ENCODE results near the gene A4GALT.
"Not testable (repeated sequence)": the region's sequence is repeated elsewhere in the genome, so short reads cannot be mapped to it uniquely, and the experiment has no call there.

Gene A4GALT

GRCh38 chr22:42679691-42680090 lies 41.0 kb downstream of the A4GALT start:
- DNase-seq = no peak

- DNase-seq = no peak
Measured at GRCh38 chr22:42678894-42679293, 41.8 kb downstream of the A4GALT start.

GRCh38 chr22:42677936-42678335 lies 42.7 kb downstream of the A4GALT start:
- not testable (repeated sequence) for DNase-seq

- no peak for DNase-seq
Measured at GRCh38 chr22:42676059-42676607, 44.5 kb downstream of the A4GALT start.

- peak; percentile 16 for DNase-seq
Measured at GRCh38 chr22:42673898-42674401, 46.7 kb downstream of the A4GALT start.

GRCh38 chr22:42673071-42673470 lies 47.6 kb downstream of the A4GALT start:
- not testable (repeated sequence) for DNase-seq

GRCh38 chr22:42670921-42671709 lies 49.6 kb downstream of the A4GALT start:
- no peak for DNase-seq

GRCh38 chr22:42670046-42670445 lies 50.6 kb downstream of the A4GALT start:
- no peak for DNase-seq

GRCh38 chr22:42666393-42666792 lies 54.3 kb downstream of the A4GALT start:
- DNase-seq = not testable (repeated sequence)

- no peak for DNase-seq
Measured at GRCh38 chr22:42664976-42665831, 55.5 kb downstream of the A4GALT start.

- DNase-seq = no peak
Measured at GRCh38 chr22:42661985-42662831, 58.5 kb downstream of the A4GALT start.

- no peak for DNase-seq
Measured at GRCh38 chr22:42656578-42656977, 64.1 kb downstream of the A4GALT start.

- no peak for DNase-seq
Measured at GRCh38 chr22:42655693-42656092, 65.0 kb downstream of the A4GALT start.

- no peak for DNase-seq
Measured at GRCh38 chr22:42654436-42655073, 66.1 kb downstream of the A4GALT start.

- DNase-seq = no peak
Measured at GRCh38 chr22:42653999-42654398, 66.7 kb downstream of the A4GALT start.

- DNase-seq = no peak
Measured at GRCh38 chr22:42651134-42651533, 69.5 kb downstream of the A4GALT start.

- peak; percentile 43 for DNase-seq
Measured at GRCh38 chr22:42649246-42650099, 71.2 kb downstream of the A4GALT start, which contains the start of gene CYB5R3. TSS of gene CYB5R3 (minus strand) at chr22:42649392. CDS start at chr22:42649315, 77 bp downstream.

GRCh38 chr22:42648368-42649245 lies 72.1 kb downstream of the A4GALT start:
- DNase-seq = no peak

- DNase-seq = no peak
Measured at GRCh38 chr22:42648017-42648367, 72.7 kb downstream of the A4GALT start.
